Measurements from ENCODE around the gene PYGO1.

Gene PYGO1

DNA sequence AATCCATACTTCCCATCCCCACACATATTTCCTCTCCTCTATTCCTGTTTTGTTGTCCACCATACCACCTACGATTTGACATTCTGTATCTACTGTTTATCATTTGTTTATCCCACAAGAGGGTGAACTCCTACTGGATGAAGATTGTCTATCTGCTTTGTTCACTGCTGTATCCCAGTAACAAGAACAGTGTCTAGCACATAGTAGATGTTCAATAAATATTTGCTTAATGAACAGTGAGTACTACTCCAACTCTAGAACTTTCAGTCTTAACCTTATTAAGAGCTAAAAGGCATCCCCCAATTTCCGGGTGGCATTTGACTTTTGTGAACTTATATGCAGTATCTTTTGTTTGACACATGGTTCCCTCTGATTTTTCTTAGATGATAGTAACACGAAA lies 1.3 kb downstream of the PYGO1 start:
- H4K20me1 ChIP-seq (ENCODE audit: insufficient read depth, low read length, poor library complexity, severe bottlenecking) = no peaks in the 10 kb centered on the region
- 0 out of 2 replicates have a peak, but pooled peaks cover 5% of the 10 kb centered on the region for H3F3A ChIP-seq (ENCODE audit: low read depth)
- TF ChIP-seq, protein P1, sequence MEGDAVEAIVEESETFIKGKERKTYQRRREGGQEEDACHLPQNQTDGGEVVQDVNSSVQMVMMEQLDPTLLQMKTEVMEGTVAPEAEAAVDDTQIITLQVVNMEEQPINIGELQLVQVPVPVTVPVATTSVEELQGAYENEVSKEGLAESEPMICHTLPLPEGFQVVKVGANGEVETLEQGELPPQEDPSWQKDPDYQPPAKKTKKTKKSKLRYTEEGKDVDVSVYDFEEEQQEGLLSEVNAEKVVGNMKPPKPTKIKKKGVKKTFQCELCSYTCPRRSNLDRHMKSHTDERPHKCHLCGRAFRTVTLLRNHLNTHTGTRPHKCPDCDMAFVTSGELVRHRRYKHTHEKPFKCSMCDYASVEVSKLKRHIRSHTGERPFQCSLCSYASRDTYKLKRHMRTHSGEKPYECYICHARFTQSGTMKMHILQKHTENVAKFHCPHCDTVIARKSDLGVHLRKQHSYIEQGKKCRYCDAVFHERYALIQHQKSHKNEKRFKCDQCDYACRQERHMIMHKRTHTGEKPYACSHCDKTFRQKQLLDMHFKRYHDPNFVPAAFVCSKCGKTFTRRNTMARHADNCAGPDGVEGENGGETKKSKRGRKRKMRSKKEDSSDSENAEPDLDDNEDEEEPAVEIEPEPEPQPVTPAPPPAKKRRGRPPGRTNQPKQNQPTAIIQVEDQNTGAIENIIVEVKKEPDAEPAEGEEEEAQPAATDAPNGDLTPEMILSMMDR (conservative IDR thresholded peaks at IDR 0.05; ENCODE audit: low read length) = no peak
- no peak for TF ChIP-seq EZH2phosphoT487 (IDR thresholded peaks at IDR 0.05; ENCODE audit: borderline replicate concordance)
- H3K4me2 ChIP-seq (ENCODE audit: low read depth, low read length, poor library complexity, severe bottlenecking) = no peak overlapping the region
- H3K4me3 ChIP-seq (ENCODE audit: low read length, poor library complexity, severe bottlenecking) = no peak overlapping the region
- no peaks in the 10 kb centered on the region for H3K27me3 ChIP-seq (ENCODE audit: insufficient read depth, low read length, poor library complexity, severe bottlenecking)
- no peaks in the 10 kb centered on the region for H3K79me2 ChIP-seq (ENCODE audit: insufficient read depth, low read length)
- peaks cover 17% of the 10 kb centered on the region for H3K4me1 ChIP-seq (ENCODE audit: insufficient read depth, low read length, poor library complexity, severe bottlenecking)
- no peaks in the 10 kb centered on the region for H3K36me3 ChIP-seq (ENCODE audit: insufficient read depth, low read length)
- no peaks in the 10 kb centered on the region for H3K9me3 ChIP-seq (ENCODE audit: insufficient read depth, low read depth, low read length)
- H2AFZ ChIP-seq (ENCODE audit: low read length) = no peak overlapping the region
- no peaks in the 10 kb centered on the region for H3K9me2 ChIP-seq (replicated peaks; ENCODE audit: low read depth, low read length)
- H3K9ac ChIP-seq (ENCODE audit: low read depth, low read length, poor library complexity, severe bottlenecking) = no peak overlapping the region

- Histone ChIP-seq H3K4me2 (ENCODE audit: low read depth, low read length, poor library complexity, severe bottlenecking) (no peak overlapping the region), H3K27me3 (ENCODE audit: insufficient read depth, low read length, poor library complexity, severe bottlenecking) (no peaks in the 10 kb centered on the region), H3K9me3 (ENCODE audit: insufficient read depth, low read depth, low read length) (0 out of 2 replicates have a peak, but pooled peaks cover under 1% of the 10 kb centered on the region), H2AFZ (ENCODE audit: low read length) (no peak overlapping the region), H3F3A (ENCODE audit: low read depth) (no peaks in the 10 kb centered on the region), H3K9ac (ENCODE audit: low read depth, low read length, poor library complexity, severe bottlenecking) (no peak overlapping the region), H3K4me3 (ENCODE audit: low read length, poor library complexity, severe bottlenecking) (no peak overlapping the region), H4K20me1 (ENCODE audit: insufficient read depth, low read length, poor library complexity, severe bottlenecking) (no peaks in the 10 kb centered on the region), H3K9me2 (replicated peaks; ENCODE audit: low read depth, low read length) (no peaks in the 10 kb centered on the region), H3K4me1 (ENCODE audit: insufficient read depth, low read length, poor library complexity, severe bottlenecking) (no peaks in the 10 kb centered on the region), H3K79me2 (ENCODE audit: insufficient read depth, low read length) (no peaks in the 10 kb centered on the region), H3K36me3 (ENCODE audit: insufficient read depth, low read length) (no peaks in the 10 kb centered on the region)
- no peak for TF ChIP-seq EZH2phosphoT487 (IDR thresholded peaks at IDR 0.05; ENCODE audit: borderline replicate concordance)
- TF ChIP-seq, protein P1 (conservative IDR thresholded peaks at IDR 0.05; ENCODE audit: low read length) = no peak
These were observed 11.2 kb downstream of the PYGO1 start for GRCh38 chr15:55576943-55577342.

DNA sequence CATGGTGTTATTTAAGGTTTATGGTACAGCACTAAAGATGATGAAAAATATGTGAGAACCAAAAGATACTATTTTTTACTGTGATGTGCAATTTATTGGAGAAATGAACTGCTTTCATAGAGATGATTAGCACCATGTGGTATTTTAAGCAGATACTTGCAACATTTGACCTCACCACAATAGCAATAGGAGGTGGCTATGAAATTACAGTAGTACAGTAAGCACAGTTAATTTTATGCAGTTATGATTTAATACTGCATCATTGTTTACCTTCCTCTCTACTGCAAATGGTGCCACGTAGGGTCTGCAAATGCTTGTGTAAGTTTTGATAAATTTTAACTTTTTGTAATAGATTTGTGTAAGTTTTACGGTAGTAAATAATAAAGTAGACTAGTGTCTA lies 14.0 kb downstream of the PYGO1 start:
- Histone ChIP-seq H2AFZ (ENCODE audit: low read length) (no peak overlapping the region), H3K36me3 (ENCODE audit: insufficient read depth, low read length) (no peaks in the 10 kb centered on the region), H3F3A (ENCODE audit: low read depth) (no peaks in the 10 kb centered on the region), H3K9me2 (replicated peaks; ENCODE audit: low read depth, low read length) (no peaks in the 10 kb centered on the region), H3K9me3 (ENCODE audit: insufficient read depth, low read depth, low read length) (peaks cover 3% of the 10 kb centered on the region; the same call in 1 of the 2 replicates), H3K4me3 (ENCODE audit: low read length, poor library complexity, severe bottlenecking) (no peak overlapping the region), H3K79me2 (ENCODE audit: insufficient read depth, low read length) (no peaks in the 10 kb centered on the region), H3K9ac (ENCODE audit: low read depth, low read length, poor library complexity, severe bottlenecking) (no peak overlapping the region), H4K20me1 (ENCODE audit: insufficient read depth, low read length, poor library complexity, severe bottlenecking) (no peaks in the 10 kb centered on the region), H3K4me2 (ENCODE audit: low read depth, low read length, poor library complexity, severe bottlenecking) (no peak overlapping the region), H3K27me3 (ENCODE audit: insufficient read depth, low read length, poor library complexity, severe bottlenecking) (no peaks in the 10 kb centered on the region), H3K4me1 (ENCODE audit: insufficient read depth, low read length, poor library complexity, severe bottlenecking) (no peaks in the 10 kb centered on the region)
- TF ChIP-seq, protein P1 (conservative IDR thresholded peaks at IDR 0.05; ENCODE audit: low read length) = no peak
- no peak for TF ChIP-seq EZH2phosphoT487 (IDR thresholded peaks at IDR 0.05; ENCODE audit: borderline replicate concordance)
